ENCODE measurements around the gene BTBD9.

Gene BTBD9

GRCh38 chr6:38599261-38599660, 40.5 kb downstream of the BTBD9 start:
- no peak for DNase-seq (ENCODE audit: low read depth in 2 of 2)

GRCh38 chr6:38593998-38594665, 45.6 kb downstream of the BTBD9 start:
- DNase-seq (ENCODE audit: low read depth in 2 of 2), result no peak

- DNase-seq (ENCODE audit: low read depth in 2 of 2), result no peak
These were observed 46.3 kb downstream of the BTBD9 start for GRCh38 chr6:38593409-38593808.

GRCh38 chr6:38591439-38591838, 48.3 kb downstream of the BTBD9 start:
- no peak for DNase-seq (ENCODE audit: low read depth in 2 of 2)

GRCh38 chr6:38589367-38589720, 50.4 kb downstream of the BTBD9 start:
- no peak for DNase-seq (ENCODE audit: low read depth in 2 of 2)

GRCh38 chr6:38588631-38589366, 50.9 kb downstream of the BTBD9 start:
- DNase-seq (ENCODE audit: low read depth in 2 of 2), result no peak

GRCh38 chr6:38587766-38588362, 51.9 kb downstream of the BTBD9 start:
- no peak for DNase-seq (ENCODE audit: low read depth in 2 of 2)

GRCh38 chr6:38586992-38587391, 52.7 kb downstream of the BTBD9 start:
- DNase-seq (ENCODE audit: low read depth in 2 of 2), result no peak

- no peak for DNase-seq (ENCODE audit: low read depth in 2 of 2)
These were observed 55.0 kb downstream of the BTBD9 start for GRCh38 chr6:38584731-38585130.

- DNase-seq (ENCODE audit: low read depth in 2 of 2), result no peak
These were observed 56.2 kb downstream of the BTBD9 start for GRCh38 chr6:38583523-38583922.

- DNase-seq (ENCODE audit: low read depth in 2 of 2), result no peak
These were observed 59.7 kb downstream of the BTBD9 start for GRCh38 chr6:38580030-38580429.

GRCh38 chr6:38579010-38579628, 60.6 kb downstream of the BTBD9 start:
- no peak for DNase-seq (ENCODE audit: low read depth in 2 of 2)

- no peak for DNase-seq (ENCODE audit: low read depth in 2 of 2)
These were observed 61.7 kb downstream of the BTBD9 start for GRCh38 chr6:38578075-38578474.

- no peak for DNase-seq (ENCODE audit: low read depth in 2 of 2)
These were observed 62.2 kb downstream of the BTBD9 start for GRCh38 chr6:38577492-38577891.

GRCh38 chr6:38573801-38574395, 65.8 kb downstream of the BTBD9 start:
- DNase-seq (ENCODE audit: low read depth in 2 of 2), result no peak

GRCh38 chr6:38572186-38572813, 67.4 kb downstream of the BTBD9 start:
- DNase-seq (ENCODE audit: low read depth in 2 of 2), result no peak

- DNase-seq (ENCODE audit: low read depth in 2 of 2), result no peak
These were observed 68.0 kb downstream of the BTBD9 start for GRCh38 chr6:38571721-38572120.

- DNase-seq (ENCODE audit: low read depth in 2 of 2), result no peak
These were observed 69.0 kb downstream of the BTBD9 start for GRCh38 chr6:38570750-38571149.

- DNase-seq (ENCODE audit: low read depth in 2 of 2), result no peak
These were observed 72.3 kb downstream of the BTBD9 start for GRCh38 chr6:38567436-38567835.

GRCh38 chr6:38566295-38567030, 73.3 kb downstream of the BTBD9 start:
- no peak for DNase-seq (ENCODE audit: low read depth in 2 of 2)

- no peak for DNase-seq (ENCODE audit: low read depth in 2 of 2)
These were observed 75.4 kb downstream of the BTBD9 start for GRCh38 chr6:38564301-38564700.

All from stimulated activated CD4-positive, alpha-beta T cell treated with anti-CD3 and anti-CD28 coated beads, Interleukin-12 subunit alpha, Interleukin-12 subunit beta, amount 100 ng/mL, for 24 hours (primary cell).